Nephron (organoid): ENCODE measurements around the gene NPRL2.
A peak's percentile ranks its signal among the peaks of the same experiment; 100 is the strongest.

Experiments used
- H3K27ac Mint-ChIP-seq, 3 experiments: 2 replicates each; pipeline ENCODE4 v1.8.0; 2020; ENCODE audit warnings: mixed read lengths in 3 of 3, mild to moderate bottlenecking in 2 of 3, moderate library complexity in 1 of 3
- H3K27me3 Mint-ChIP-seq: 2 replicates; pipeline ENCODE4 v1.8.0; 2021; ENCODE audit warnings: low read depth, mild to moderate bottlenecking, moderate library complexity, mixed read lengths
- H3K36me3 Mint-ChIP-seq: 2 replicates; pipeline ENCODE4 v1.8.0; 2020; ENCODE audit warnings: low read depth, mixed read lengths
- H3K4me1 Mint-ChIP-seq: 2 replicates; pipeline ENCODE4 v1.8.0; 2020; ENCODE audit warnings: mixed read lengths
- H3K4me3 Mint-ChIP-seq, 3 experiments: 2 replicates each; pipeline ENCODE4 v1.8.0; 2020; ENCODE audit warnings: mild to moderate bottlenecking in 3 of 3, mixed read lengths in 3 of 3, moderate library complexity in 2 of 3
- H3K9me3 Mint-ChIP-seq: 2 replicates; pipeline ENCODE4 v1.8.0; 2020; ENCODE audit warnings: mixed read lengths
- TF ChIP-seq, protein P1 (sequence below), 3 experiments: fragments of 200-600 bp; sonication (generic); IDR thresholded peaks; one replicate each; pipeline ENCODE4 v1.5.0; 2021; ENCODE audit warnings: antibody characterized with exemption in 3 of 3; ENCODE audit not compliant: unreplicated experiment in 3 of 3

NPRL2 gene

DNA sequence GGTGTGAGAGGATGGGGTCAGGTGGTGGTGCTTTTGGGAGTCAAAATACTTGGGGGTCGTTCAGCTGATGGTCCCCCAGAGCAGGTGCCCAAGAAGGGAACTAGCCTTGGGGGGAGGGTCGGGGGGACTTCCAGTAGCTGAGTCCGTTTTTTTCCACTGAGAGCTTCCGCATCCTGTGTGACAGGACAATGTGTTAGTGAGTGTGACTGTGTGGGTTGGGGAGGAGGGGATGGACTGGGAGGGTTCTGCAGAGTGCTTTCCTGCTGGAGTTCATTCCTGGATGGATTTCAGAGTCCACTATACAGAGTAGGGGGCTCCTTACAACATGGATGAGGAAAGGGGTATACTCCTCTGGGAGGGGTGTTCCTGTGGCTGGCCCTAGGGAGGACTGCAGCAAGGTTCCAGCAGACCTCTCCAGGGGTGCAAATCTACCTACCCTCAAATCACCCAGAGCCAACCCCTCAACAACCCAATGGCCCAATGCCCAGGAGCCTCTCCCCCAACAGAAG lies 27.4 kb downstream of the NPRL2 start:
- peaks cover 20% of the 10 kb centered on the region for H3K36me3 Mint-ChIP-seq
- TF ChIP-seq, protein P1, sequence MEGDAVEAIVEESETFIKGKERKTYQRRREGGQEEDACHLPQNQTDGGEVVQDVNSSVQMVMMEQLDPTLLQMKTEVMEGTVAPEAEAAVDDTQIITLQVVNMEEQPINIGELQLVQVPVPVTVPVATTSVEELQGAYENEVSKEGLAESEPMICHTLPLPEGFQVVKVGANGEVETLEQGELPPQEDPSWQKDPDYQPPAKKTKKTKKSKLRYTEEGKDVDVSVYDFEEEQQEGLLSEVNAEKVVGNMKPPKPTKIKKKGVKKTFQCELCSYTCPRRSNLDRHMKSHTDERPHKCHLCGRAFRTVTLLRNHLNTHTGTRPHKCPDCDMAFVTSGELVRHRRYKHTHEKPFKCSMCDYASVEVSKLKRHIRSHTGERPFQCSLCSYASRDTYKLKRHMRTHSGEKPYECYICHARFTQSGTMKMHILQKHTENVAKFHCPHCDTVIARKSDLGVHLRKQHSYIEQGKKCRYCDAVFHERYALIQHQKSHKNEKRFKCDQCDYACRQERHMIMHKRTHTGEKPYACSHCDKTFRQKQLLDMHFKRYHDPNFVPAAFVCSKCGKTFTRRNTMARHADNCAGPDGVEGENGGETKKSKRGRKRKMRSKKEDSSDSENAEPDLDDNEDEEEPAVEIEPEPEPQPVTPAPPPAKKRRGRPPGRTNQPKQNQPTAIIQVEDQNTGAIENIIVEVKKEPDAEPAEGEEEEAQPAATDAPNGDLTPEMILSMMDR (IDR thresholded peaks at IDR 0.05; ENCODE audit: unreplicated experiment in 3 of 3), result no peak
- peaks cover 42% of the 10 kb centered on the region for H3K4me1 Mint-ChIP-seq

DNA sequence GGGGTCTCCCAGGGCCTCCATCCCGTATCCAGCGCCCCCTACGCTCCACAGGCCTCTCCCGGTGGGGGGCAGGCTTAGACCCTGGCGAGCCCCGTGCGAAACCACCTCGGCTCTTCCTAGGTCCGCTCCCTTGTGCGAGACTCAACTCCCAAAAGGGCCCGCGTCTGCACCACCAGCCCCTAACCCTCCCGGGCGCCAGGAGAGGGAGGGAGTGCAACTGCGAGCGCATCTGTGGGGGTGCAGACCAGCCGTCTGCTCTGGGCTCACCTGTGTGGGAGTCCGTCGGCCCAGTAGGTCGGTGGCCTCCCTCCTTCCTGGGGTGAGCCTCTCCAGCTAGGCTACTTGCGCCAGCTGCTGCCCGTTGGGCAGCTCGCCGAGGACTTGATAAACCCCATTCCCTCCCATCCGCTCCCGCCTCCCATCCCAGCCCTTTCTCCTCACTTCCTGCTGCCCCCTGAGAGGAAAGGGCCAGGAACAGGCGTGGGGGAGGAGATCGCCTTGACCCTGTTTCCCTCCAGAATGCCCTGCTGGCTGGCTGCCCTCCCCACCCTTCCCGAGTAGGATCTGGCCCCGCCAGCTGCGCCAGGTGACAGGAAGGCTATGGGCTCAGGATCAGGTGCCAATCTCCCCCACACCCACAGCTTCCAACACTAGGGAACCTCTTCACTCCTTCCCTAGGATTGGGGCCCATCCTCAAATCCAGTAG lies 28.0 kb downstream of the NPRL2 start, which contains the start of gene HYAL2:
Gene HYAL2, minus strand, starts transcription at position 360 of the 706 bp plus-strand sequence. CDS start 2,256 bp downstream, outside the sequence.
- no peaks in the 10 kb centered on the region for H3K9me3 Mint-ChIP-seq
- TF ChIP-seq, protein P1 (IDR thresholded peaks at IDR 0.05; ENCODE audit: unreplicated experiment in 3 of 3), result no peak
- H3K4me1 Mint-ChIP-seq, result peaks cover 41% of the 10 kb centered on the region
- H3K27ac Mint-ChIP-seq, result peak within 1 kb of the TSS; percentile 99 to 100 (median 99)
- H3K4me3 Mint-ChIP-seq, result peak within 1 kb of the TSS; percentile 86 to 92 (median 88)
- H3K27me3 Mint-ChIP-seq, result no peaks in the 10 kb centered on the region
- peaks cover 21% of the 10 kb centered on the region for H3K36me3 Mint-ChIP-seq

More for the DNA sequence above, 27.4 kb downstream of the NPRL2 start:
- Mint-ChIP-seq H3K4me3 (peak overlapping the region; percentile 86 to 92 (median 88)), H3K27me3 (no peaks in the 10 kb centered on the region), H3K9me3 (no peaks in the 10 kb centered on the region), H3K27ac (peak overlapping the region; percentile 99 to 100 (median 99))

DNA sequence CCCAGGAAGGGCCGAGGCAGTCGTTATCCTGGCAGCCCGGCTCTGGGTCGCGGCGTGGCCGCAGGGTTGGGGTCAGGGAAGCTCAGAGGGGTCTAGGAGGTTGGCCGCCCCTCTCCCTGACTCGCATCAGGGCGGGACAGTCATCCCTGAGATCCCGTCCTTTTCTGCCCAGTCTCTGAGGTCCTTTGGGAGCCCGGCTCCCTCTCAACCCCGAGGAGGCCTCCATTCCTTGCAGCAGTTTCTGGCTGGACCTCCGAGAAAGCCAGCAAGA lies 28.5 kb downstream of the NPRL2 start:
- Mint-ChIP-seq H3K27me3 (no peaks in the 10 kb centered on the region), H3K27ac (peak overlapping the region; percentile 99 to 100 (median 99)), H3K4me1 (peaks cover 41% of the 10 kb centered on the region), H3K4me3 (peak overlapping the region; percentile 86 to 92 (median 88)), H3K9me3 (no peaks in the 10 kb centered on the region), H3K36me3 (peaks cover 25% of the 10 kb centered on the region)
- TF ChIP-seq, protein P1 (IDR thresholded peaks at IDR 0.05; ENCODE audit: unreplicated experiment in 3 of 3), result no peak

DNA sequence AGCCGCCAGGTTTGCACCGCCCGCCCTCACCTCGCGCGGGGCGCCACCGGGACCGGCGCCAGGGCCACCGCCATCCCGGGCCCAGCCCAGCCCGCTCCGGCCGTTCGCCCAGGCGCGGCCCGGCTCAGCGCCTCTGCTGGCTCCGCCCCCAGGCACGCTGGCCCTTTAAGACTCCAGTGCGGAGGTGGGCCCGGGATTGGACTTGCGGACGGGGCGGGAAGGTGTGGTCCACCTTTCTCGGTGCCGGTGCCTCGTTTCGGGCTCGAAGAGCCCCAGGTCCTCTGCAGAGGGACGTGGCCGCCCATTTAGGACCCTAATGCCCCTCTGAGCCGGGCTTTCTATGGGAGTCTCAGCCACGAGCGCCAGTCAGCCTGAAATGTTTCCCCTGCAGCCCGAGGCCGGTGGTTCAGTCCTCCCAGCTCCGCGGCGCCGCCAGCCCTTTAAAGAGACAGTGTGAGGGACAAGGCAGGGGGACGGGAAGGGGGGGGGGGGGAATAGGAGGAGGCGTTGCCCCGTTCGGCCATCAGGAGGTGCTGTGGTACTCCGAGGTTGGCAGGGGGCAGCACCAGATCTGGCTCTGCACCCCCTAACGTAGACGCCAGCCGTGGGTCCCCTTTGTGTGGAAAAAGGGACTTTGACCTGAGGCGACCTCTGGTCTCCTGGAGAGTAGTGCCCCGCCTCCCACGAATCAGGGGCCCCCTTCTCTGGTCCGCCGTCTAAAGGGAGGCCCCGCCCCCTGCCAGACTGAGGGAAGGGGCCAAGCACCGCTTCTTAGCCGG lies 29.1 kb downstream of the NPRL2 start:
- peak overlapping the region; percentile 99 to 100 (median 99) for H3K27ac Mint-ChIP-seq
- peak overlapping the region; percentile 86 to 92 (median 88) for H3K4me3 Mint-ChIP-seq
- H3K27me3 Mint-ChIP-seq, result no peaks in the 10 kb centered on the region
- no peaks in the 10 kb centered on the region for H3K9me3 Mint-ChIP-seq
- TF ChIP-seq, protein P1 (IDR thresholded peaks at IDR 0.05; ENCODE audit: unreplicated experiment in 3 of 3), result peak; percentile 65 to 73 (median 71)
- peaks cover 30% of the 10 kb centered on the region for H3K36me3 Mint-ChIP-seq
- peaks cover 41% of the 10 kb centered on the region for H3K4me1 Mint-ChIP-seq

DNA sequence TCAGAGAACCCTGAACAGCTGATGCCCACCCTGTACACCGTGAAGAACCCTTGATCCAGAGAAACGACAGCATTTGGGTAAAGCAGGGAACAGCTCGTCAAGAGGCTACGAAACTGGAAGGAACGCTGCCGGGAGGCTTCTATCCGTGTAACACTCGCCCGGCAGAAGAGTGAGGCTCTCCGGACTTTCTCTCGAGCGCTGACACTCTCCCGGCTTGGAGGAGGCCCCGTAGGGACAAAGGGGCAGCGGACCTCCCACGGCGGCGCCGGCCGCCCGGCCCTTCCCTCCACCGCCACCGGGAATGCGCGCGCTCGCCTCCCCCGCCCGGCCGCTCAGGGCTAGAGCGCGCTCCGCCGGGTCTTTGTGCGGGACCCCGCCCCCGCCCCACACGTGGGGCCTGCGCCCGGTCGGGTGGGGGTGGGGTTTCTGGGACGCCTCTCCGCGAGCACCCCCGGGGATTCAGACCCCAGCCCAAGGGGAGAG lies 29.7 kb downstream of the NPRL2 start:
- Mint-ChIP-seq H3K27me3 (no peaks in the 10 kb centered on the region), H3K4me1 (peaks cover 41% of the 10 kb centered on the region), H3K36me3 (peaks cover 36% of the 10 kb centered on the region), H3K27ac (peak overlapping the region; percentile 99), H3K4me3 (peak overlapping the region; percentile 93 to 99 (median 99)), H3K9me3 (no peaks in the 10 kb centered on the region)
- TF ChIP-seq, protein P1 (IDR thresholded peaks at IDR 0.05; ENCODE audit: unreplicated experiment in 3 of 3), result no peak
